Measurements from ENCODE around the gene ARHGAP28. TPM values are rescaled to one million over a fixed set of nuclear protein-coding genes. Genes with fewer than 3 reads are reported as not detected.

ARHGAP28 gene
- total and polyA plus RNA-seq, 11 donors: 0.42 to 7.5 (median 1.8) TPM

GRCh38 chr18:6868033-6868432 lies 138.5 kb downstream of the ARHGAP28 start:
- TF ChIP-seq POLR2A (IDR thresholded peaks at IDR 0.05) (no peak), CTCF (IDR thresholded peaks at IDR 0.05) (no peak)
- Histone ChIP-seq H3K27ac (no peak overlapping the region), H3K27me3 (no peaks in the 10 kb centered on the region), H3K36me3 (peaks cover 0 to 13% (median 0%) of the 10 kb centered on the region in 9 donors), H3K4me1 (no peaks in the 10 kb centered on the region), H3K9me3 (no peaks in the 10 kb centered on the region), H3K4me3 (no peak overlapping the region)
- WGBS, 4 donors: 90 to 98% (median 97%) methylated on average over 6 of the region's 6 CpGs
- ATAC-seq (no peak), DNase-seq (no peak)
- intact Hi-C loops (cut with DNase I): no loop called here

- H3K27ac ChIP-seq: no peak overlapping the region
- no peak for DNase-seq
- ATAC-seq: no peak
- 80 to 92% (median 85%) methylated on average over 6 of the region's 6 CpGs for WGBS, 4 donors
- no peaks in the 10 kb centered on the region for H3K27me3 ChIP-seq
- no peaks in the 10 kb centered on the region for H3K9me3 ChIP-seq
- intact Hi-C loops (cut with DNase I): loop anchor here in 3 of 10 donors (10.0 kb wide), 3 partner anchors 147 to 247 kb away; partner anchors contain the start of gene ARHGAP28 (in 1 of the 3)
- peaks cover 0 to 16% (median 0%) of the 10 kb centered on the region in 9 donors for H3K36me3 ChIP-seq
- TF ChIP-seq CTCF (IDR thresholded peaks at IDR 0.05): no peak
- no peak for TF ChIP-seq POLR2A (IDR thresholded peaks at IDR 0.05)
- H3K4me1 ChIP-seq: no peaks in the 10 kb centered on the region
- H3K4me3 ChIP-seq: no peak overlapping the region
Observed at GRCh38 chr18:6871566-6871965, 142.1 kb downstream of the ARHGAP28 start.

- intact Hi-C loops (cut with DNase I): loop anchor here in 3 of 10 donors (10.0 kb wide), 3 partner anchors 148 to 248 kb away; partner anchors contain the start of gene ARHGAP28 (in 1 of the 3)
Observed at GRCh38 chr18:6873040-6873751, 143.7 kb downstream of the ARHGAP28 start.

More at GRCh38 chr18:6873040-6873751, 143.7 kb downstream of the ARHGAP28 start:
- DNase-seq (no peak), ATAC-seq (no peak)
- Histone ChIP-seq H3K27me3 (no peaks in the 10 kb centered on the region), H3K36me3 (peaks cover 0 to 16% (median 0%) of the 10 kb centered on the region in 9 donors), H3K4me1 (no peaks in the 10 kb centered on the region), H3K9me3 (no peaks in the 10 kb centered on the region), H3K27ac (no peak overlapping the region), H3K4me3 (no peak overlapping the region)
- TF ChIP-seq CTCF (IDR thresholded peaks at IDR 0.05) (no peak), POLR2A (IDR thresholded peaks at IDR 0.05) (no peak)
- WGBS, 4 donors: 87 to 96% (median 92%) methylated on average over 6 of the region's 6 CpGs
